ENCODE results near the gene FAM180A.

Gene FAM180A

DNA sequence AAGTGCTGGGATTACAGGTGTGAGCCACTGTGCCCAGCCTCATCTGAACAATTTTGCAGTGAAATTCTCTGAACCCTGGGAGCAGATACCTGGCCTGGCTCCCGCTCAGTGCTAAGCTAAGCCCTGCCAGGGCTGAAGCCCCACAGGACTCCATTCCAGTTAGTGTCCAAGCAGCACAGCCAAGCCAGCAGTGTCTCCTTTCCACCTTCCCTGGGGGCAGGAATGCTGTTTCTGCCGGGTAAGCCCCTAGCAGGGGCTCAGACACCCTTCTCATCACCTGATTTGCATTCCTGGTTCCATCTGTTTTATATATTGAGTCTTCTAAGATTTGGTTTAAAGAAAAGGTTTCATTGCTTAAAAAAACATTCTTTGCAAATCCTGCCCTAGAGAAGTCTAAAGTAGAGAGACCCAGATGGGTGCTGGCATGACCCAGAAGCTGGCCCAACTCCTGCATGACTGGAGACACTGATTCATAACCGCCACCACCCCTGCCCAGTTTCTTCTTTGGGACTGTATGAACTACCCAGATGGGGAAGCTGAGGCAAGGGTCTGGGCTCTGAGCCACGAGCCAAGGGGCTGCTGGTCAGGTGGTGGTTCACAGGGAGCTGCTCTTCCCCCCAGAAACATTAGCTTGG, 34.7 kb downstream of the FAM180A start:
- TF ChIP-seq ZNF274 (IDR thresholded peaks at IDR 0.05; ENCODE audit: low read depth, low read length): no peak
- TF ChIP-seq YY1 (IDR thresholded peaks at IDR 0.05; ENCODE audit: insufficient read depth, insufficient read length): no peak
- TF ChIP-seq SUZ12 (IDR thresholded peaks at IDR 0.05; ENCODE audit: extremely low read depth, insufficient read depth, insufficient read length): no peak
- Histone ChIP-seq H3K27me3 (ENCODE audit: insufficient read depth, insufficient read length) (no peaks in the 10 kb centered on the region), H3K4me3 (ENCODE audit: insufficient read length, low read depth) (no peak overlapping the region), H3K36me3 (ENCODE audit: insufficient read depth, insufficient read length, low read length) (no peaks in the 10 kb centered on the region), H3K4me1 (ENCODE audit: insufficient read depth, insufficient read length) (peaks cover 5% of the 10 kb centered on the region), H3K9me3 (ENCODE audit: insufficient read depth, low read length) (no peaks in the 10 kb centered on the region), H3K9ac (ENCODE audit: insufficient read length, low read depth) (no peak overlapping the region)
- no peak for DNase-seq (ENCODE audit: low read depth, low spot score)

DNA sequence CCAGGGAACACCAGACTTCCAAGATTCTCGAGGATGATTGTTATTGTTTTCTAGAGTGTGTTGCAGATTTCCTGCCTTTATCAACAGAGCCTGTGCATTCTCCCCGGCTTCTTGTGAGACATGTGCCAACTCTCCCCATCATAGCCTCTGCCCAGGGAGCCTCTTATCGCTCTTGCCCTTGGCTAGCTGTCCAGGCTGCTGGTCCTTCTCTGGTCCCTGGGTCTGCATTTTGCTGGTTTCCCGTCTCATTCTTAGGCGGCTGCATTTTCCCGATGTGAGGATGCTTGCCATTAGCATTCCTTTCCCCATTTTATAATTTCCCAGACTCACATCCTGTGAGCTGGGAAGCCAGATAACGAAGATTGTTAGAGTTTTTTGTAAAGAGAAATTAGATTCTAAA, 35.8 kb downstream of the FAM180A start:
- no peak for DNase-seq (ENCODE audit: low read depth, low spot score)
- H3K9ac ChIP-seq (ENCODE audit: insufficient read length, low read depth): no peak overlapping the region
- TF ChIP-seq ZNF274 (IDR thresholded peaks at IDR 0.05; ENCODE audit: low read depth, low read length) (no peak), YY1 (IDR thresholded peaks at IDR 0.05; ENCODE audit: insufficient read depth, insufficient read length) (no peak), SUZ12 (IDR thresholded peaks at IDR 0.05; ENCODE audit: extremely low read depth, insufficient read depth, insufficient read length) (no peak)
- no peak overlapping the region for H3K4me3 ChIP-seq (ENCODE audit: insufficient read length, low read depth)
- H3K9me3 ChIP-seq (ENCODE audit: insufficient read depth, low read length): no peaks in the 10 kb centered on the region
- H3K4me1 ChIP-seq (ENCODE audit: insufficient read depth, insufficient read length): peaks cover 5% of the 10 kb centered on the region
- H3K27me3 ChIP-seq (ENCODE audit: insufficient read depth, insufficient read length): no peaks in the 10 kb centered on the region
- no peaks in the 10 kb centered on the region for H3K36me3 ChIP-seq (ENCODE audit: insufficient read depth, insufficient read length, low read length)

DNA sequence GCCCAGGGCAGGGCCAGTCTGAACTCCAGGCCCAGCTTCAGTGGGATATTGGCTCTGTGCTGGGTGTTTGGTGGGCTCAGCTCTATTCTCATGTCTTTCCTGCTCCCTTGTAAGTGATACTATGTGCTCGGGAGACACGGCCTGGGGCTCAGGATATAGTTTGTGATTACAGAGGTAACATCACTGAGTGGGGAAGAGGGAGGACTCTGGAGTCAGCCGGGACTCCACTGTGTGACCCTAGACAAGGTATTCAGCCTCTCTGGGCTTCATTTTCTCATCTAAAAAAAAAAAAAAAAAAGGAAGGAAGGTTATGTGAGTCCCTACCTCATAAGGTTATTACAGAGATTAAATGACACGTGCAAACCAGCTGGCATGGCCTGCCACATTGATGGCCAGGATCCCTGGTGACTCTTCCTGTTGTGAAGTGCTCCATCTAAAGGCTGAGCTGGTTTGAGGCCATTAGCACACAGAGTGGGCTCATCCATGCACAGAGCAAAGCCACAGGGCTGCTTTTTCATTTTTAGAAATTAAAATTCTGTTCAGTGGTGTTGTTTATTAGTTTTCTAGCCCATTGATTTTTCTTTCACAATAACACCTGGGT, 36.3 kb downstream of the FAM180A start:
- Histone ChIP-seq H3K4me1 (ENCODE audit: insufficient read depth, insufficient read length) (peaks cover 5% of the 10 kb centered on the region), H3K9ac (ENCODE audit: insufficient read length, low read depth) (no peak overlapping the region), H3K36me3 (ENCODE audit: insufficient read depth, insufficient read length, low read length) (no peaks in the 10 kb centered on the region), H3K4me3 (ENCODE audit: insufficient read length, low read depth) (no peak overlapping the region), H3K27me3 (ENCODE audit: insufficient read depth, insufficient read length) (no peaks in the 10 kb centered on the region), H3K9me3 (ENCODE audit: insufficient read depth, low read length) (no peaks in the 10 kb centered on the region)
- no peak for DNase-seq (ENCODE audit: low read depth, low spot score)
- no peak for TF ChIP-seq YY1 (IDR thresholded peaks at IDR 0.05; ENCODE audit: insufficient read depth, insufficient read length)
- no peak for TF ChIP-seq ZNF274 (IDR thresholded peaks at IDR 0.05; ENCODE audit: low read depth, low read length)
- no peak for TF ChIP-seq SUZ12 (IDR thresholded peaks at IDR 0.05; ENCODE audit: extremely low read depth, insufficient read depth, insufficient read length)

DNA sequence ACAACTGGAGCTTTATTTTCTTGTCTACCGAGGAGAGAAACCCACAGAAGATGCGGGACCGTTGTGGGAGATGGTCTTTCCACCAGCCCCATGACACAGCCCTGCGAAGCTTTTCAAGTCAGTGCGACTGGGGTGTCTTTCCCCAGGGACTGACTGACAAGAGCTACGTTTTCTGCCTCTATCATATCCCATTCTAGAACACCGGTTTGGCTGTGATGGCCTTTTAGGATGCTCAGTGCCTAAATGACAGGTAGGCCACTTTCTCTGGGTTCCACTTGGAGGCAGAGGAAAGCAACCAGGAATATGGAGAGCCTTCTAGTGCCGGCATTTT, 37.5 kb downstream of the FAM180A start:
- Histone ChIP-seq H3K4me1 (ENCODE audit: insufficient read depth, insufficient read length) (peaks cover 5% of the 10 kb centered on the region), H3K4me3 (ENCODE audit: insufficient read length, low read depth) (no peak overlapping the region), H3K27me3 (ENCODE audit: insufficient read depth, insufficient read length) (no peaks in the 10 kb centered on the region), H3K9me3 (ENCODE audit: insufficient read depth, low read length) (no peaks in the 10 kb centered on the region), H3K36me3 (ENCODE audit: insufficient read depth, insufficient read length, low read length) (no peaks in the 10 kb centered on the region), H3K9ac (ENCODE audit: insufficient read length, low read depth) (no peak overlapping the region)
- TF ChIP-seq YY1 (IDR thresholded peaks at IDR 0.05; ENCODE audit: insufficient read depth, insufficient read length): no peak
- no peak for TF ChIP-seq ZNF274 (IDR thresholded peaks at IDR 0.05; ENCODE audit: low read depth, low read length)
- no peak for TF ChIP-seq SUZ12 (IDR thresholded peaks at IDR 0.05; ENCODE audit: extremely low read depth, insufficient read depth, insufficient read length)
- no peak for DNase-seq (ENCODE audit: low read depth, low spot score)

DNA sequence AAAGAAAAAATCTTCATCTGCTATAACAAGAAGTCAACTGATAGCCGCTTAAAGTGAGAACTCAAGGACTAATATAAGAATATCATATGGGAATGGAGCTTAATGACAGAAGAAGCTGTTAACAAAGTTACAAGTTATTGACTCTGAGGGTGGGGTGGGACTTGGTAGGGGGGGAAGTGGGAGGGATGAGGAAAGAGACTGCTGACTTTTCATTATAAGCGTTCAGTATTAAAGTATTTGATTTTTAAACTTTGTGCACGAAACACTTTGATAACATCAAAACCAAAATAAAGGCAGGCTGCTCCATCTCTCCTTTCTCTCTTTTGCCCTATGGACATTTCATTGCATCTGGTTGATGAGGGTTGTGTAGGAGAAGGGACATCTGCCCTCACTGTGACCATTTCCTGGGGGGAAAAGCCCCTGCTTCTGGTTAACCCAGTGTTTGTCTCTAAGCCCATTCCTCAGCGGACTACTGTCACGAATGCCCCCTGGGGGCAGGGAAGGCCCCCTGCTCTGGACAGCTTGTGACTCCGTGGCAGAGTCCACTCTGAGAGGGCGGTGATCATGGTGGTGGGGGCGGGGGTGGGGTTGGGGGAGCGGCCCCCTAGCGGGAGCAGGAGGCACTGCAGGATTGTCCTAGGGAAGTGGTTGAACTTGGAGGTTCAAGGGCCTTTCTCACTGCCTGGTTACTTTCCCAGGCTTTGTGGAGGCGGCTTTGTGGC, 38.0 kb downstream of the FAM180A start:
- H3K27me3 ChIP-seq (ENCODE audit: insufficient read depth, insufficient read length): no peaks in the 10 kb centered on the region
- H3K9me3 ChIP-seq (ENCODE audit: insufficient read depth, low read length): no peaks in the 10 kb centered on the region
- no peak for TF ChIP-seq SUZ12 (IDR thresholded peaks at IDR 0.05; ENCODE audit: extremely low read depth, insufficient read depth, insufficient read length)
- TF ChIP-seq ZNF274 (IDR thresholded peaks at IDR 0.05; ENCODE audit: low read depth, low read length): no peak
- TF ChIP-seq YY1 (IDR thresholded peaks at IDR 0.05; ENCODE audit: insufficient read depth, insufficient read length): no peak
- no peak overlapping the region for H3K9ac ChIP-seq (ENCODE audit: insufficient read length, low read depth)
- H3K4me3 ChIP-seq (ENCODE audit: insufficient read length, low read depth): no peak overlapping the region
- H3K4me1 ChIP-seq (ENCODE audit: insufficient read depth, insufficient read length): peaks cover 5% of the 10 kb centered on the region
- H3K36me3 ChIP-seq (ENCODE audit: insufficient read depth, insufficient read length, low read length): no peaks in the 10 kb centered on the region
- no peak for DNase-seq (ENCODE audit: low read depth, low spot score)

DNA sequence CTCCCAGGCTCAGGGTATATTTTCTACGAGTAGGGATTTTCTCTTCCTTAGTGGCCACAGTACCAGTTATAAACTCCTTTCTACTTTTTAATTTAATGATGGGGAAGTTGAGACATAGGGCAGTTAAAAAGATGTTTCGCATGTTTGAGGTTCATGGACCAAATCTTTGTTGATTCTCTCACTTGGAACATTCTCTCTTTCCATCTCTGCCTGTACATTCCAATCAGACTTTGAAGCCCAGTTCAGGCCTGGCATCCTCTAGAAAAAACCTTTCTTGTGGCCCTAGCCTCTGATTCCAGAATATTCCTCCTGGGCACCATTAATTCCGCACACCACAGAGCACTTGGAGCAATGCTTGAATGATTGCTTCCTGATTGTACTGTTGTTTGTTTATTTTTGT, 39.1 kb downstream of the FAM180A start:
- no peak overlapping the region for H3K4me3 ChIP-seq (ENCODE audit: insufficient read length, low read depth)
- H3K4me1 ChIP-seq (ENCODE audit: insufficient read depth, insufficient read length): peaks cover 5% of the 10 kb centered on the region
- DNase-seq (ENCODE audit: low read depth, low spot score): no peak

DNA sequence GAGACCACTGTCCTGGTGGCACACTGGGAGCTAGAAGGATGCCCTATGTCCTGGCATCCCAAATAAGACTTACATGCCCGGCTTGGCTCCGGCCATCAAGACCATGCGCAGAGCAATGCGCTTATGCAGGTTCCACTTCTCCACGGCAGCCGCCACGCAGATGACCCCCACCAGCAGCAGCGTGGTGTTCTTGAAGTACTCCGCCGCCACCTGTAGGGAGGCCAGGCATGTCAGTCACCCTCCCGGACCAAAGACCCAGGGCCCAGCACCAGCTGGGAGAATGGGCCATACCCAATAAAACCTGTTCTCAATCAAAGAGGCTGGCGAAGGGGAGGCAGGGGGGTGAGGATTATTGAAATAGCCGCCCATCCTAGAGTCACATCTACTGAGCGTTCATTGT, 40.6 kb downstream of the FAM180A start:
- H3K36me3 ChIP-seq (ENCODE audit: insufficient read depth, insufficient read length, low read length): no peaks in the 10 kb centered on the region
- no peak for DNase-seq (ENCODE audit: low read depth, low spot score)
- H3K4me3 ChIP-seq (ENCODE audit: insufficient read length, low read depth): no peak overlapping the region
- TF ChIP-seq SUZ12 (IDR thresholded peaks at IDR 0.05; ENCODE audit: extremely low read depth, insufficient read depth, insufficient read length): no peak
- TF ChIP-seq ZNF274 (IDR thresholded peaks at IDR 0.05; ENCODE audit: low read depth, low read length): no peak
- no peak for TF ChIP-seq YY1 (IDR thresholded peaks at IDR 0.05; ENCODE audit: insufficient read depth, insufficient read length)
- H3K4me1 ChIP-seq (ENCODE audit: insufficient read depth, insufficient read length): peaks cover 5% of the 10 kb centered on the region
- no peak overlapping the region for H3K9ac ChIP-seq (ENCODE audit: insufficient read length, low read depth)
- no peaks in the 10 kb centered on the region for H3K27me3 ChIP-seq (ENCODE audit: insufficient read depth, insufficient read length)
- no peaks in the 10 kb centered on the region for H3K9me3 ChIP-seq (ENCODE audit: insufficient read depth, low read length)

More for the DNA sequence above, 39.1 kb downstream of the FAM180A start:
- Histone ChIP-seq H3K9me3 (ENCODE audit: insufficient read depth, low read length) (no peaks in the 10 kb centered on the region), H3K36me3 (ENCODE audit: insufficient read depth, insufficient read length, low read length) (no peaks in the 10 kb centered on the region), H3K27me3 (ENCODE audit: insufficient read depth, insufficient read length) (no peaks in the 10 kb centered on the region), H3K9ac (ENCODE audit: insufficient read length, low read depth) (no peak overlapping the region)
- TF ChIP-seq SUZ12 (IDR thresholded peaks at IDR 0.05; ENCODE audit: extremely low read depth, insufficient read depth, insufficient read length) (no peak), ZNF274 (IDR thresholded peaks at IDR 0.05; ENCODE audit: low read depth, low read length) (no peak), YY1 (IDR thresholded peaks at IDR 0.05; ENCODE audit: insufficient read depth, insufficient read length) (no peak)
